Adrenal gland (tissue), 5 donors: ENCODE data around the gene GNAQ.

Experiments used
- CTCF ChIP-seq, 6 experiments: fragments of 450-650 bp in 4 of 6; fragments of 200-600 bp in 2 of 6; sonication (generic) in 1 of 6; IDR thresholded peaks; 1 replicate in 5 of 6; 2 replicates in 1 of 6; pipeline versions ENCODE4 v1.5.1 to v1.8.0; 2016 to 2021; ENCODE audit warnings: antibody characterized with exemption in 6 of 6, mild to moderate bottlenecking in 2 of 6, moderate library complexity in 1 of 6
- POLR2A ChIP-seq, 2 donors: fragments of 450-650 bp; IDR thresholded peaks; one replicate each; pipeline ENCODE4 v1.6.1; 2017; ENCODE audit warnings: antibody characterized with exemption in 2 of 2, mild to moderate bottlenecking in 2 of 2, moderate library complexity in 1 of 2
- donor health status: DM: no; HTN: no; CAD: no.

- no peak for TF ChIP-seq POLR2A (IDR thresholded peaks at IDR 0.05)
- no peak for TF ChIP-seq CTCF (IDR thresholded peaks at IDR 0.05)
These were observed 14.4 kb downstream of the GNAQ start for GRCh38 chr9:78017190-78017693.
